Kidney (tissue), 14 donors: ENCODE results near the gene CANX. TPM values are rescaled to one million over a fixed set of nuclear protein-coding genes. Genes with fewer than 3 reads are reported as not detected.
A peak's percentile ranks its signal among the peaks of the same experiment; 100 is the strongest.

ENCODE experiments used
- DNase-seq, 5 donors: peaks; one replicate each; pipeline ENCODE4 v3.0.0-alpha.2; 2013 to 2020
- FAIRE-seq: peaks from 2 replicates; lab custom pipeline; 2012; peaks lifted over from hg19 to GRCh38; lab: Jason Lieb, UNC
- H3K27ac ChIP-seq, 2 donors: one replicate each; pipeline ENCODE4 v1.7.0; 2013; ENCODE audit warnings: low read depth in 2 of 2, low read length in 2 of 2, inconsistent platforms in 1 of 2
- H3K27me3 ChIP-seq: one replicate; pipeline ENCODE4 v1.7.1; 2013; ENCODE audit warnings: low read length, inconsistent platforms; ENCODE audit not compliant: control insufficient read depth, insufficient read depth
- H3K36me3 ChIP-seq, 3 donors: one replicate each; pipeline versions ENCODE4 v1.7.0 to v1.7.1; 2013; ENCODE audit warnings: low read length in 3 of 3, control low read depth in 1 of 3, inconsistent platforms in 1 of 3; ENCODE audit not compliant: insufficient read depth in 3 of 3, control insufficient read depth in 2 of 3
- H3K4me1 ChIP-seq, 3 donors: one replicate each; pipeline versions ENCODE4 v1.7.0 to v1.7.1; 2013; ENCODE audit warnings: low read length in 3 of 3, inconsistent platforms in 1 of 3, low read depth in 1 of 3; ENCODE audit not compliant: control insufficient read depth in 2 of 3, insufficient read depth in 2 of 3
- H3K4me3 ChIP-seq, 3 donors: one replicate each; pipeline versions ENCODE4 v1.7.0 to v1.8.1; 2013; ENCODE audit warnings: low read length in 3 of 3, control low read depth in 1 of 3, inconsistent platforms in 1 of 3
- H3K9ac ChIP-seq, 3 donors: one replicate each; pipeline versions ENCODE4 v1.7.0 to v1.7.1; 2013; ENCODE audit warnings: low read length in 3 of 3, control low read depth in 1 of 3, inconsistent platforms in 1 of 3
- H3K9me3 ChIP-seq, 3 donors: one replicate each; pipeline versions ENCODE4 v1.7.0 to v1.7.1; 2013; ENCODE audit warnings: low read length in 3 of 3, control low read depth in 1 of 3, inconsistent platforms in 1 of 3; ENCODE audit not compliant: control insufficient read depth in 2 of 3, insufficient read depth in 1 of 3
- intact Hi-C: fragments of 100-400 bp; cut with DNase I; formaldehyde crosslinking; loops from one replicate; pipeline ENCODE4 v1.11.1; 2022
- polyA plus RNA-seq: library from polyadenylated mRNA; stranded (reverse); fragments of 350-450 nt; fragmentation: Illumina TruSeq; extraction: RNeasy Lipid Tissue Mini Kit (QIAGEN cat#74804); gene quantifications from one replicate; pipeline ENCODE4 v1.2.3, GENCODE V29; 2014; ENCODE audit warnings: low read depth, low replicate concordance; ENCODE audit not compliant: insufficient read depth
- total RNA-seq: library from RNA; stranded (reverse); fragmentation: NEBNext Ultra II Directional; extraction: Animal tissue kit (Norgen Biotek cat#: 25700); gene quantifications from one replicate; pipeline ENCODE4 v1.2.1, GENCODE V29; 2021
- TF ChIP-seq, protein P1 (sequence below): IDR thresholded peaks from 3 replicates; pipeline ENCODE4 v1.5.1; 2012; ENCODE audit warnings: mild to moderate bottlenecking, moderate library complexity, borderline replicate concordance; ENCODE audit not compliant: insufficient read depth; ENCODE audit errors: extremely low read depth
- donor health status: control.
- donor health status: control.
- donor health status: control.
- donor health status: control.
- donor health status: control.
- donor health status: DM: yes; HTN: yes; CAD: no.
- donor health status: Normal renal cell carcinoma (clear cell type).

Gene CANX
- total and polyA plus RNA-seq, 2 donors from 2014 or later, result 208 to 824 TPM

DNA sequence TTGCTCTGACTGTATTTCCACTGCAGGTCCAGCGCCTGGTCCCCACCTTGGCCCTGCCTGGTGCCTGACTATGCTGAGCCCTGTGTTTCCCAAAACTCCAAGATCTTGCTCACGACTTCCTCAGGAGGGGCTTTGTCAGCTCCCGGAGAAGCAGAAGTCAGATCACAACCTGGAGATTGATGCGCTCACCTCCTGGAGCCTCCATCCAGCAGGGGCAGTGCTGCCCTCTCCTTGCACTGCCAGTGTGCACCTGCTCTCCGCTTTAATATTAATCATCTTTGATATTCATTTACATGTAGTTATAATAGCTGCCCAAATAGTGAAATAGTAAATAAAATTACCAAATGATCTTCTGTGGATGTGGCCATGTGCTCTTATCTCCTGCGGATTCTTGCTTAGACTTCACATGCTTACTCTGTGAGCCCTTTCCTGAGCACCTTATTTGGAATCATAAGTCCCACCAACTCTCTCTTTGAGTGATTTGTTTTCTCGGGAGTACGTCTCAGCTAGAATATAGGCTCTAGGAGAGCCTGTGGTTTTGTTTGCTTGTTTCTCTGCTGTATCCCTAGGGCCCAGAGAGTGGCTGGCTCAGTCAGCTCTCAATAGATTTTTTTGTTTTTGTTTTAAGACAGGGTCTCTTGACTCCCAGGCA, 51.2 kb downstream of the CANX start:
- no peak for FAIRE-seq
- no peak overlapping the region for H3K4me3 ChIP-seq
- no peaks in the 10 kb centered on the region for H3K27me3 ChIP-seq
- H3K27ac ChIP-seq, result no peak overlapping the region
- no peaks in the 10 kb centered on the region for H3K36me3 ChIP-seq
- peaks cover 0 to 9% (median 4%) of the 10 kb centered on the region in 3 donors for H3K4me1 ChIP-seq
- DNase-seq, result no peak
- TF ChIP-seq, protein P1, sequence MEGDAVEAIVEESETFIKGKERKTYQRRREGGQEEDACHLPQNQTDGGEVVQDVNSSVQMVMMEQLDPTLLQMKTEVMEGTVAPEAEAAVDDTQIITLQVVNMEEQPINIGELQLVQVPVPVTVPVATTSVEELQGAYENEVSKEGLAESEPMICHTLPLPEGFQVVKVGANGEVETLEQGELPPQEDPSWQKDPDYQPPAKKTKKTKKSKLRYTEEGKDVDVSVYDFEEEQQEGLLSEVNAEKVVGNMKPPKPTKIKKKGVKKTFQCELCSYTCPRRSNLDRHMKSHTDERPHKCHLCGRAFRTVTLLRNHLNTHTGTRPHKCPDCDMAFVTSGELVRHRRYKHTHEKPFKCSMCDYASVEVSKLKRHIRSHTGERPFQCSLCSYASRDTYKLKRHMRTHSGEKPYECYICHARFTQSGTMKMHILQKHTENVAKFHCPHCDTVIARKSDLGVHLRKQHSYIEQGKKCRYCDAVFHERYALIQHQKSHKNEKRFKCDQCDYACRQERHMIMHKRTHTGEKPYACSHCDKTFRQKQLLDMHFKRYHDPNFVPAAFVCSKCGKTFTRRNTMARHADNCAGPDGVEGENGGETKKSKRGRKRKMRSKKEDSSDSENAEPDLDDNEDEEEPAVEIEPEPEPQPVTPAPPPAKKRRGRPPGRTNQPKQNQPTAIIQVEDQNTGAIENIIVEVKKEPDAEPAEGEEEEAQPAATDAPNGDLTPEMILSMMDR, result no peak
- no peaks in the 10 kb centered on the region for H3K9me3 ChIP-seq
- H3K9ac ChIP-seq, result no peak overlapping the region
- intact Hi-C loops, result no loop called here

DNA sequence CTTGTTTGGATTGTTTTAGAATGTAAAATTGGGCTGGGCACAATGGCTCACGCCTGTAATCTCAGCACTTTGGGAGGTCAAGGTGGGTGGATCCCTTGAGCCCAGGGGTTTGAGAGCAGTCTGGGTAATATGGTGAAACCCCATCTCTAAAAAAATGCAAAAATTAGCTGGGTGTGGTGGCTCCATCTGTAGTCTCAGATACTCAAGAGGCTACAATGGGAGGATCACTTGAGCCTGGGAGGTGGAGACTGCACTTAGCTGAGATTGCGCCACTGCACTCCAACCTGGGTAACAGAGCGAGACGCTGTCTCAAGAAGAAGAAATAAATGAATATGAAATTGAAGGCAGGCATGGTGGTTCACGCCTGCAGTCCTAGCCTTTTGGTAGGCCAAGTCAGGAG, 55.2 kb downstream of the CANX start:
- Histone ChIP-seq H3K27me3 (no peaks in the 10 kb centered on the region), H3K36me3 (no peaks in the 10 kb centered on the region), H3K27ac (no peak overlapping the region), H3K9me3 (no peaks in the 10 kb centered on the region), H3K9ac (no peak overlapping the region), H3K4me1 (peaks cover 0 to 11% (median 6%) of the 10 kb centered on the region in 3 donors), H3K4me3 (no peak overlapping the region)
- TF ChIP-seq, protein P1, result no peak
- DNase-seq (no peak), FAIRE-seq (no peak)
- intact Hi-C loops, result no loop called here

DNA sequence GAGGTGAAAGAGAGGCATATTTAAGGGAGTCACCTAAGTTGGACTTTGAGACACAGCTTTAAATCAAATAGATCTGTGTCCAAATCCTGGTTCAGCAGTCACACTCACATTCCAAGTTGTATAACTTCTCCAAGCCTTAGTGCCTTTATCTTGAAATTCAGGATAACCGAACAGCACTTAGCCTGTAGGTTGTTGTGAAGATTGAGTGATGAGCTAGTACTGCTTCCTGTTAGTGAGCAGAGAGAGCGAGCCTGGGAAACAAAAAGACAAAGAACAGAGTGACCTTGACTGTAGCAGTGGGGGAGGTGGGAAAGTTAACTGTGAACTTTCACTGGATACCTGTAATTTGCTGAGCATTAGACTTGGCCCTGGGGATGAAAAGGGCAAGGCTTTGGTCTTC, 56.3 kb downstream of the CANX start:
- intact Hi-C loops, result no loop called here
- Histone ChIP-seq H3K9me3 (no peaks in the 10 kb centered on the region), H3K4me1 (peaks cover 2 to 17% (median 6%) of the 10 kb centered on the region in 3 donors), H3K27ac (peak overlapping the region in 1 of 2 donors; percentile 40), H3K4me3 (no peak overlapping the region), H3K36me3 (no peaks in the 10 kb centered on the region), H3K27me3 (no peaks in the 10 kb centered on the region), H3K9ac (no peak overlapping the region)
- TF ChIP-seq, protein P1, result no peak
- peak in 3 of 5 donors; percentile 29 to 62 (median 56) for DNase-seq
- FAIRE-seq, result no peak

DNA sequence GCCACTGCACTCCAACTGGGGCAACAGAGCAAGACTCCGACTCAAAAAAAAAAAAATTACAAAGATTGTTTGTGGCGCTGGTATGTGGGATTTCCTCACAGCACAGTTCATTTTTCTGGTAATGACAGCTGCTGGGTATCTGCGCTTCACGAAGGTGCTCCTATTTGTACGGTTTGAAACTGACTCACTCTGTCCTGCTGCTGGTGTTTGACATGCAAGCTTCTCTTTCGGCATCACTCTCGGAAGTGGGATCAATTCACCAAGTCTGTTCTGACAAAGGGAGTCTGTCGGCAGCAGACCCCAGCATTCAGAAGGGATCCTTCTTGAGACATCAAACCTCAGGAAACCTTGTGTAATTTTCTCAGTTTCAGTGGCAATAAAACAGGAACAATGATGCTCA, 60.2 kb downstream of the CANX start:
- Histone ChIP-seq H3K27ac (no peak overlapping the region), H3K36me3 (no peaks in the 10 kb centered on the region), H3K27me3 (no peaks in the 10 kb centered on the region), H3K4me3 (no peak overlapping the region), H3K9me3 (no peaks in the 10 kb centered on the region), H3K9ac (peak overlapping the region in 1 of 3 donors; percentile 22), H3K4me1 (peaks cover 6 to 38% (median 23%) of the 10 kb centered on the region in 3 donors)
- FAIRE-seq, result no peak
- DNase-seq, result no peak
- intact Hi-C loops, result no loop called here
- TF ChIP-seq, protein P1, result no peak
